Measurements from ENCODE around the gene RBM10. TPM values are rescaled to one million over a fixed set of nuclear protein-coding genes. Genes with fewer than 3 reads are reported as not detected.

The RBM10 gene
- total RNA-seq, 4 donors from 2014 or later = 25.2 to 33.1 (median 29.2) TPM

DNA sequence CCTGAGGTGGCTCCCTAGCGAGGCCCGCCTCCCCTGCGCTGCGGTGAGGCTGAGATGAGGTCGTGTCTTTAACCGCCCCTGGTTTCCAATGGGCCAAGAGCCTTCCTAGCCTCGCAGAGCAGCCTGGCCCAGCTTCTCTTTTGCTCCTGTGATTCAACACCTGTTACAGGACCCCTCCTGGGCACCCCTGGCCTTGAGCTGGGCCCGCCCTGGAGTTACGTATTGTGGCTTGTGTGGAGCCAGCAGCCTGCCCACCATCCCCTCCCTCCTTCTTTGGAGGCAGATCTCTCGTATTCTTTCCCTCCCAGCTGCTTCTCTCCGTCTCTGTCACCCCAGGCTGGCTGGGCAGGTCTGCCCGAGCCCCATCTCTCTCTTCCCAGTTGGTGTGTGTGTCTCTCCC lies 29.4 kb downstream of the RBM10 start:
- Histone ChIP-seq H3K27ac (no peak overlapping the region), H3K9me3 (no peaks in the 10 kb centered on the region), H3K27me3 (no peaks in the 10 kb centered on the region), H3K4me3 (no peak overlapping the region), H3K36me3 (peaks cover 0 to 100% of the 10 kb centered on the region in 2 donors), H3K4me1 (peaks cover 0 to 26% (median 0%) of the 10 kb centered on the region in 3 donors)
- WGBS, 2 donors (ENCODE audit: low coverage in 1 of 2) = 81% methylated on average over 6 of the region's 12 CpGs; no CpG with 5 or more reads in 1 of the 2 donors
- no peak for ATAC-seq
- TF ChIP-seq EP300 (IDR thresholded peaks at IDR 0.05) (no peak), POLR2AphosphoS5 (IDR thresholded peaks at IDR 0.05) (no peak), POLR2A (IDR thresholded peaks at IDR 0.05) (no peak)
- TF ChIP-seq, protein P1, sequence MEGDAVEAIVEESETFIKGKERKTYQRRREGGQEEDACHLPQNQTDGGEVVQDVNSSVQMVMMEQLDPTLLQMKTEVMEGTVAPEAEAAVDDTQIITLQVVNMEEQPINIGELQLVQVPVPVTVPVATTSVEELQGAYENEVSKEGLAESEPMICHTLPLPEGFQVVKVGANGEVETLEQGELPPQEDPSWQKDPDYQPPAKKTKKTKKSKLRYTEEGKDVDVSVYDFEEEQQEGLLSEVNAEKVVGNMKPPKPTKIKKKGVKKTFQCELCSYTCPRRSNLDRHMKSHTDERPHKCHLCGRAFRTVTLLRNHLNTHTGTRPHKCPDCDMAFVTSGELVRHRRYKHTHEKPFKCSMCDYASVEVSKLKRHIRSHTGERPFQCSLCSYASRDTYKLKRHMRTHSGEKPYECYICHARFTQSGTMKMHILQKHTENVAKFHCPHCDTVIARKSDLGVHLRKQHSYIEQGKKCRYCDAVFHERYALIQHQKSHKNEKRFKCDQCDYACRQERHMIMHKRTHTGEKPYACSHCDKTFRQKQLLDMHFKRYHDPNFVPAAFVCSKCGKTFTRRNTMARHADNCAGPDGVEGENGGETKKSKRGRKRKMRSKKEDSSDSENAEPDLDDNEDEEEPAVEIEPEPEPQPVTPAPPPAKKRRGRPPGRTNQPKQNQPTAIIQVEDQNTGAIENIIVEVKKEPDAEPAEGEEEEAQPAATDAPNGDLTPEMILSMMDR (IDR thresholded peaks at IDR 0.05) = no peak

DNA sequence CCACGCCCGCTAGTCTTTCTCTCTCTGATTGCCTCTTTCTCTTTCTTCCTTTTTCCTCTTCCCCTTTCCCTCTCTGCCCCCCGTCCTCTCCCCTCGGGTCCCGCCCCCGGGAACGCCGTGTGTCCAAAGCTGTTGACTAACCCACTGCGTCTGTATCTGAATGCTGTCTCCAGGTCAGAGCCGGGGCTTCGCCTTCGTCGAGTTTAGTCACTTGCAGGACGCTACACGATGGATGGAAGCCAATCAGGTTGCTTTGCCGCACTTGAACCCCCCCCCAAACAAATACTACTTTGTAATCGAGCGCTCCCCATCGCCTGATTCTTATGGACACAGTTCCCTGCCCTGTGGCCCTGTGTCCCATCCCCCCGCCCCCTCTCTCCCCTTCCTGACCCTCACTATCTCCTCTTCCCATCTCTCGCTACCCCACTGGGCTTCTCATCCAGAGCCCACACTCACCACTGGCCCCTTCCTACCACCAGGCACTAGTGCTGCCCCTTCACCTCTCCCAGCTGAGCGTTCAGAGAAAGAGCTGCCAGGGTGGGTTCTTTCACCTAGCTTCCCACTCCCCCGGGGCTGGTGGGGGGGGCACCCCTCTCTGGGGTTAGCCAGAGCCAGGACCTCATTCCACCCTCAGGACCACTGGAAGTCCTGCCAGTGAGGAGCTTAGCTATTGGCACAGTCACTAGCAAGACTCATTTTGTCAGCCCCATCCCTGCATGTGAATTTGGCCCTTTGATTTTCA lies 30.0 kb downstream of the RBM10 start:
- H3K27ac ChIP-seq = no peak overlapping the region
- ATAC-seq = no peak
- TF ChIP-seq EP300 (IDR thresholded peaks at IDR 0.05) (no peak), POLR2A (IDR thresholded peaks at IDR 0.05) (no peak), POLR2AphosphoS5 (IDR thresholded peaks at IDR 0.05) (no peak)
- TF ChIP-seq, protein P1 (IDR thresholded peaks at IDR 0.05) = no peak
- no peak overlapping the region for H3K4me3 ChIP-seq
- H3K27me3 ChIP-seq = no peaks in the 10 kb centered on the region
- H3K4me1 ChIP-seq = peaks cover 0 to 28% (median 0%) of the 10 kb centered on the region in 3 donors
- H3K36me3 ChIP-seq = peaks cover 0 to 100% of the 10 kb centered on the region in 2 donors
- 87 to 88% methylated on average over 7 to 13 of the region's 23 CpGs for WGBS, 2 donors (ENCODE audit: low coverage in 1 of 2)
- H3K9me3 ChIP-seq = no peaks in the 10 kb centered on the region

DNA sequence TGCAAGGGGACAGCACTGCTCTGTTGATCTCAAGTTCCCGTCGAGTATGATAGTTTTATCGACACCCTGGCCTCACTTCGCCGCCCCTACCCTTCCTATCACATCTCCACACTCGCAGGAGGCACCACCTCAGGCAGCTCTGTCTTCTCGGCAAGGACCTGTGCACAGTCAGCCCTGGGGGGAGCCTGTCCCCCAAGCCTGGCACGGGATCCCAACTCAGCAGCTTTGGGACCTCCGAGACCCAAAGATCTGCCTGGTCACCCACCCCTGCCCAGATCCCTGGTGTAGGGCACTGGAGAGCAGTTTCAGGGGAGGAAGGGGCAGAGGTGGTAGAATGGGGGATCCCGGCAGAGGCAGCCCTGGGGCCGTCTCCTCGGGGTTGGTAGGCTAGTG lies 30.6 kb downstream of the RBM10 start:
- WGBS, 2 donors (ENCODE audit: low coverage in 1 of 2) = no CpG with 5 or more reads among the region's 12 CpGs
- no peaks in the 10 kb centered on the region for H3K27me3 ChIP-seq
- peaks cover 0 to 100% of the 10 kb centered on the region in 2 donors for H3K36me3 ChIP-seq

DNA sequence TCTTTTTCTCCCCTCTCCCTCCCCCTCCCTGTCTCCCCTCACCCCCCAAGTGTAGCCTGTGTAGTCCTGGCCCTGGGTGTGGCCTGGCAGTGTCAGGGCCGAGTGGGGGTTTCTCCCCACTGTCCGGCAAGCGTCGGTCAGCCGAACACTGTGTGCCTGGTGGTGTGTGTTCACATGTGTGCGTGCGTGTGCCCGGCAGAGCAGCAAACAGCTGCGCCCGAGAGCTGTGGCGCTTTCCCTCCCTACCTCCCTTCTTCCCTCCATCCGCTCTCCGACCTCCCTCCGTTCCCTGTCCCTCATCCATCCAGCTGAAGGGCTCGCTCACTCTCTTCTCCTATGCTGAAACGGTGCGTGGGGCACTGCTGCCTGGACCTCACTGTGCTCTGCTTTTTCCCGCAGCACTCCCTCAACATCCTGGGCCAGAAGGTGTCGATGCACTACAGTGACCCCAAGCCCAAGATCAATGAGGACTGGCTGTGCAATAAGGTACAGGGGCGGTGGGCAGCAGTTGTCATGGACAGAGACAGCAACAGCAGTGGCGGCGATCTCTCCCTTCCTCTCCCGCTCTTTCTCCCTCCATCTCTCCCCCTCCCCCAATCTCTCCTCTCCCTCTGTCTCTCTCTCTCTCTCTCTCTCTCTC lies 31.2 kb downstream of the RBM10 start:
- H3K27me3 ChIP-seq = no peaks in the 10 kb centered on the region
- TF ChIP-seq, protein P1 (IDR thresholded peaks at IDR 0.05) = no peak
- no peak for TF ChIP-seq POLR2AphosphoS5 (IDR thresholded peaks at IDR 0.05)
- no peak for TF ChIP-seq POLR2A (IDR thresholded peaks at IDR 0.05)
- TF ChIP-seq EP300 (IDR thresholded peaks at IDR 0.05) = no peak
- H3K4me3 ChIP-seq = no peak overlapping the region
- no peak overlapping the region for H3K27ac ChIP-seq
- H3K36me3 ChIP-seq = peaks cover 0 to 100% of the 10 kb centered on the region in 2 donors
- H3K9me3 ChIP-seq = no peaks in the 10 kb centered on the region
- 82 to 92% methylated on average over 5 to 18 of the region's 23 CpGs for WGBS, 2 donors (ENCODE audit: low coverage in 1 of 2)
- no peak for ATAC-seq
- peaks cover 0 to 18% (median 0%) of the 10 kb centered on the region in 3 donors for H3K4me1 ChIP-seq

More for the DNA sequence above, 30.6 kb downstream of the RBM10 start:
- Histone ChIP-seq H3K27ac (no peak overlapping the region), H3K4me3 (no peak overlapping the region), H3K4me1 (peaks cover 0 to 23% (median 0%) of the 10 kb centered on the region in 3 donors), H3K9me3 (no peaks in the 10 kb centered on the region)
- no peak for ATAC-seq
- TF ChIP-seq EP300 (IDR thresholded peaks at IDR 0.05) (no peak), POLR2A (IDR thresholded peaks at IDR 0.05) (no peak), POLR2AphosphoS5 (IDR thresholded peaks at IDR 0.05) (no peak)
- TF ChIP-seq, protein P1 (IDR thresholded peaks at IDR 0.05) = no peak

All from gastroesophageal sphincter (tissue), 4 donors.